ENCODE measurements around the gene BRD4. TPM values are rescaled to one million over a fixed set of nuclear protein-coding genes. Genes with fewer than 3 reads are reported as not detected.
"Not testable (repeated sequence)": the region's sequence is repeated elsewhere in the genome, so short reads cannot be mapped to it uniquely, and the experiment has no call there.

BRD4 gene
- total RNA-seq, result 9.5 TPM

- DNase-seq, result peak; percentile 48
Observed at GRCh38 chr19:15332311-15332996, at the start of gene BRD4. Gene BRD4, minus strand, starts transcription at chr19:15332539. Its CDS starts 59,440 bp downstream, at chr19:15273099.

GRCh38 chr19:15381864-15382263 is 49.5 kb upstream of the BRD4 start:
- no peak for DNase-seq

GRCh38 chr19:15381429-15381828 is 49.1 kb upstream of the BRD4 start:
- DNase-seq, result no peak

- no peak for DNase-seq
Observed at GRCh38 chr19:15379999-15380647, 47.8 kb upstream of the BRD4 start.

GRCh38 chr19:15379083-15379998 is 47.0 kb upstream of the BRD4 start, which contains the start of gene AKAP8:
Gene AKAP8, minus strand, starts transcription at chr19:15379787. Its CDS starts 56 bp downstream, at chr19:15379731.
- peak; percentile 95 for DNase-seq

GRCh38 chr19:15378534-15379082 is 46.3 kb upstream of the BRD4 start:
- no peak for DNase-seq

- no peak for DNase-seq
Observed at GRCh38 chr19:15374796-15375440, 42.6 kb upstream of the BRD4 start.

- DNase-seq, result no peak
Observed at GRCh38 chr19:15374105-15374651, 41.8 kb upstream of the BRD4 start.

GRCh38 chr19:15373644-15374043 is 41.3 kb upstream of the BRD4 start:
- DNase-seq, result no peak

GRCh38 chr19:15372891-15373301 is 40.6 kb upstream of the BRD4 start:
- DNase-seq, result no peak

- no peak for DNase-seq
Observed at GRCh38 chr19:15372470-15372869, 40.1 kb upstream of the BRD4 start.

GRCh38 chr19:15371786-15372380 is 39.5 kb upstream of the BRD4 start:
- DNase-seq, result no peak

GRCh38 chr19:15371119-15371518 is 38.8 kb upstream of the BRD4 start:
- no peak for DNase-seq

GRCh38 chr19:15369594-15369891 is 37.2 kb upstream of the BRD4 start:
- DNase-seq, result no peak

GRCh38 chr19:15368798-15369593 is 36.7 kb upstream of the BRD4 start:
- no peak for DNase-seq

GRCh38 chr19:15368051-15368632 is 35.8 kb upstream of the BRD4 start:
- DNase-seq, result no peak

- DNase-seq, result no peak
Observed at GRCh38 chr19:15367439-15367838, 35.1 kb upstream of the BRD4 start.

- DNase-seq, result no peak
Observed at GRCh38 chr19:15365264-15365663, 32.9 kb upstream of the BRD4 start.

- DNase-seq, result not testable (repeated sequence)
Observed at GRCh38 chr19:15363791-15364190, 31.5 kb upstream of the BRD4 start.

GRCh38 chr19:15363048-15363447 is 30.7 kb upstream of the BRD4 start:
- not testable (repeated sequence) for DNase-seq

Data from occipital lobe (tissue), 2 donors.